ENCODE data around the gene TMBIM4. TPM values are rescaled to one million over a fixed set of nuclear protein-coding genes. Genes with fewer than 3 reads are reported as not detected.

The TMBIM4 gene
- total RNA-seq, 2 donors from 2014 or later, result 114 to 161 TPM

DNA sequence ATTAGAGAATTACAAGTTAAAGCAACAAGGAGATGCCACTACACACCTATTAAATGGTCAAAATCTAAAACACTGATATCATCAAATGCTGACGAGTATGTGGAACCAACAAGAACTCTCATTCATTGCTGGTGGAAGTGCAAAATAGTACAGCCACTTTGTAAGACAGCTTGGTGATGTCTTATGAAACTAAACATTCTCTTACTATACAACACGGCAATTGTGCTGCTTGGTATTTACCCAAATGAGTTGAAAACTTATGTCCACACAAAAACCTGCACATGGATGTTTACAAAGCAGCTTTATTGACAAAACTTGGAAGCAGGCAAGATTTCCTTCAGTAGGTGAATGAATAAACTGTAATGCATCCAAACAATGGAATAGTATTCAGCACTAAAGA is 3.2 kb downstream of the TMBIM4 start:
- TF ChIP-seq, protein P1, sequence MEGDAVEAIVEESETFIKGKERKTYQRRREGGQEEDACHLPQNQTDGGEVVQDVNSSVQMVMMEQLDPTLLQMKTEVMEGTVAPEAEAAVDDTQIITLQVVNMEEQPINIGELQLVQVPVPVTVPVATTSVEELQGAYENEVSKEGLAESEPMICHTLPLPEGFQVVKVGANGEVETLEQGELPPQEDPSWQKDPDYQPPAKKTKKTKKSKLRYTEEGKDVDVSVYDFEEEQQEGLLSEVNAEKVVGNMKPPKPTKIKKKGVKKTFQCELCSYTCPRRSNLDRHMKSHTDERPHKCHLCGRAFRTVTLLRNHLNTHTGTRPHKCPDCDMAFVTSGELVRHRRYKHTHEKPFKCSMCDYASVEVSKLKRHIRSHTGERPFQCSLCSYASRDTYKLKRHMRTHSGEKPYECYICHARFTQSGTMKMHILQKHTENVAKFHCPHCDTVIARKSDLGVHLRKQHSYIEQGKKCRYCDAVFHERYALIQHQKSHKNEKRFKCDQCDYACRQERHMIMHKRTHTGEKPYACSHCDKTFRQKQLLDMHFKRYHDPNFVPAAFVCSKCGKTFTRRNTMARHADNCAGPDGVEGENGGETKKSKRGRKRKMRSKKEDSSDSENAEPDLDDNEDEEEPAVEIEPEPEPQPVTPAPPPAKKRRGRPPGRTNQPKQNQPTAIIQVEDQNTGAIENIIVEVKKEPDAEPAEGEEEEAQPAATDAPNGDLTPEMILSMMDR (IDR thresholded peaks at IDR 0.05), result no peak
- H3K4me1 ChIP-seq (ENCODE audit: control insufficient read depth in 1 of 2, low read depth in 2 of 2), result peaks cover 8 to 31% of the 10 kb centered on the region in 2 donors

DNA sequence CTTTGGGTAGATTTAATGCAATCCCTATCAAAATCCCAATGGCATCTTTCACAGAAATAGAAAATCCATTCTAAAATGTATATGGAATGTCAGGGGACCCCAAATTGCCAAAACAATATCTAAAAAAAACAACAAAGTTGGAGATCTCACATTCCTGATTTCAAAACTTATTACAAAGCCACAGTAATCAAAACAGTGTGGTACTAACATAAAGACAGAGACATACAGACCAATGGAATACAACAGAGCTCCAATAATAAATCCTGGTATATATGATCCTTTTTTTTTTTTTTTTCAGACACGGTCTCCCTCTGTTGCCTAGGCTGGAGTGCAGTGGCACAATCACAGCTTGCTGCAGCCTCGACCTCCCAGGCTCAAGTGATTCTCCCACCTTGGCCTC is 4.7 kb downstream of the TMBIM4 start:
- TF ChIP-seq, protein P1 (IDR thresholded peaks at IDR 0.05), result no peak
- DNase-seq (ENCODE audit: low spot score) (no peak), ATAC-seq (ENCODE audit: insufficient number of reproducible peaks, low FRiP score, low read depth) (no peak)
- Histone ChIP-seq H3K27me3 (replicated peaks; ENCODE audit: insufficient read depth) (no peaks in the 10 kb centered on the region), H3K36me3 (no peaks in the 10 kb centered on the region), H3K9me3 (no peaks in the 10 kb centered on the region), H3K27ac (no peak overlapping the region), H3K4me1 (ENCODE audit: control insufficient read depth in 1 of 2, low read depth in 2 of 2) (peaks cover 8 to 31% of the 10 kb centered on the region in 2 donors), H3K4me3 (no peak overlapping the region)

More for the DNA sequence above, 3.2 kb downstream of the TMBIM4 start:
- DNase-seq (ENCODE audit: low spot score), result no peak
- Histone ChIP-seq H3K27me3 (replicated peaks; ENCODE audit: insufficient read depth) (no peaks in the 10 kb centered on the region), H3K27ac (no peak overlapping the region), H3K4me3 (no peak overlapping the region), H3K36me3 (no peaks in the 10 kb centered on the region), H3K9me3 (no peaks in the 10 kb centered on the region)
- ATAC-seq (ENCODE audit: insufficient number of reproducible peaks, low FRiP score, low read depth), result no peak

DNA sequence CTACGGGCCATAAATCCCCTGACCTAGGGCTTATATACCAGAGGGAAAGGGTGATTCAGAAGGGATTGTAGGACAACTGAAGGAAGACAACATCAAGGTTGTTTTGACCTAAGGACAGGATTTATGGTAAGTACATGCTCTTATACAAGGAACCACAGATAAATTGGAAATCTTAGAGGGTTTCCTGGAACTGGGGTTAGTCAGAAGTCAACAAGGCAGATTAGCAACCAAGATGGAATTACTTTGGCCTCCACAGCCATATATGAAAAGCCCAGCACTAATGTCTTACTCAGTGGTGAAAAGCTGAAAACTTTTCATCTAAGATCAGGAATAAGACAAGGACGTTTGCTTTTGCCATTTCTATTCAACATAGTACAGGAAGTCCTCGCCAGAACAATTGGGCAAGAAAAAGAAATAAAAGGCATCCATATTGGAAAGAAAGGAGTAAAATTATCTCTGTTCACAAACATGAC is 5.4 kb downstream of the TMBIM4 start:
- DNase-seq (ENCODE audit: low spot score) (no peak), ATAC-seq (ENCODE audit: insufficient number of reproducible peaks, low FRiP score, low read depth) (no peak)
- Histone ChIP-seq H3K36me3 (no peaks in the 10 kb centered on the region), H3K9me3 (no peaks in the 10 kb centered on the region), H3K27ac (no peak overlapping the region), H3K4me1 (ENCODE audit: control insufficient read depth in 1 of 2, low read depth in 2 of 2) (peaks cover 8 to 31% of the 10 kb centered on the region in 2 donors), H3K4me3 (no peak overlapping the region), H3K27me3 (replicated peaks; ENCODE audit: insufficient read depth) (no peaks in the 10 kb centered on the region)
- TF ChIP-seq, protein P1 (IDR thresholded peaks at IDR 0.05), result no peak

DNA sequence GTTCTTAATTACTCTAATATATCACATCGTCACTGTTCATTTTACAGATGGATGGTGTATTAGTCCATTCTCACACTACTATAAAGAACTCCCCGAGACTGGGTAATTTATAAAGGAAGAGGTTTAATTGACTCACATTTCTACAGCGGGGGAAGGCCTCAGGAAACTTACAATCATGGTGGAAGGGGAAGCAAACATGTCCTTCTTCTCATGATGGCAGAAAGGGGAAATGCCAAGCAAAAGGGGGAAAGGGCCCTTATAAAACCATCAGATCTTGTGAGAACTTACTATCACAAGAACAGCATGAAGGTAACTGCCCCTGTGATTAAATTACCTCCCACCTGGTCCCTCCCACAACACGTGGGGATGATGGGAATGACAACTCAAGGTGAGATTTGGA is 6.5 kb downstream of the TMBIM4 start:
- Histone ChIP-seq H3K27me3 (replicated peaks; ENCODE audit: insufficient read depth) (no peaks in the 10 kb centered on the region), H3K36me3 (no peaks in the 10 kb centered on the region), H3K27ac (no peak overlapping the region), H3K4me1 (ENCODE audit: control insufficient read depth in 1 of 2, low read depth in 2 of 2) (peaks cover 8 to 27% of the 10 kb centered on the region in 2 donors), H3K9me3 (no peaks in the 10 kb centered on the region), H3K4me3 (no peak overlapping the region)
- TF ChIP-seq, protein P1 (IDR thresholded peaks at IDR 0.05), result no peak
- DNase-seq (ENCODE audit: low spot score), result no peak
- no peak for ATAC-seq (ENCODE audit: insufficient number of reproducible peaks, low FRiP score, low read depth)

DNA sequence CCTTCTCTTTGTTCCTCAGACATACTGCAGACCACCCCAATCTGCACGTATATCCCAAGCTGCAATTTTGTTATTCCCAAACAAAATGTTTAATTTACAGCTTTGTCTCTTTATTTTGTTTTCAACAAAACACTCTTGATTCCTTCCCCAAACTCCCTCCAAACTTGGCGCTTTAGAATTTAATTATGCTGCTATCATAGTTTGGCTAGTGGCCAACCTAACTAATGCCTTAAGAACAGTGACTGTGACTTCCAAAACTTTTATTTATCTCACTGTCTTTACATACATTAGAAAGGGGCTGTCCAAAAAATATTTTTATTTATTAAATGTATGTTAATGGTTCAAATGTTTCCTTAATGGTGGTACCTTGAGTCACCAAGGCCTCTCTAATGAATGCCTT is 7.1 kb downstream of the TMBIM4 start:
- ATAC-seq (ENCODE audit: insufficient number of reproducible peaks, low FRiP score, low read depth), result no peak
- Histone ChIP-seq H3K4me1 (ENCODE audit: control insufficient read depth in 1 of 2, low read depth in 2 of 2) (peaks cover 3 to 21% of the 10 kb centered on the region in 2 donors), H3K4me3 (no peak overlapping the region), H3K27me3 (replicated peaks; ENCODE audit: insufficient read depth) (no peaks in the 10 kb centered on the region), H3K36me3 (no peaks in the 10 kb centered on the region), H3K27ac (no peak overlapping the region), H3K9me3 (no peaks in the 10 kb centered on the region)
- no peak for DNase-seq (ENCODE audit: low spot score)
- TF ChIP-seq, protein P1 (IDR thresholded peaks at IDR 0.05), result no peak
